AML-193 (cell line): ENCODE data around the gene LIMS2.

Experiments used
- DNase-seq, 2 experiments: peaks; one replicate each; lab custom pipeline; 2025; lab: John Stamatoyannopoulos, UW

LIMS2 gene

GRCh38 chr2:127646487-127647241, 28.7 kb downstream of the LIMS2 start:
- no peak for DNase-seq

DNA sequence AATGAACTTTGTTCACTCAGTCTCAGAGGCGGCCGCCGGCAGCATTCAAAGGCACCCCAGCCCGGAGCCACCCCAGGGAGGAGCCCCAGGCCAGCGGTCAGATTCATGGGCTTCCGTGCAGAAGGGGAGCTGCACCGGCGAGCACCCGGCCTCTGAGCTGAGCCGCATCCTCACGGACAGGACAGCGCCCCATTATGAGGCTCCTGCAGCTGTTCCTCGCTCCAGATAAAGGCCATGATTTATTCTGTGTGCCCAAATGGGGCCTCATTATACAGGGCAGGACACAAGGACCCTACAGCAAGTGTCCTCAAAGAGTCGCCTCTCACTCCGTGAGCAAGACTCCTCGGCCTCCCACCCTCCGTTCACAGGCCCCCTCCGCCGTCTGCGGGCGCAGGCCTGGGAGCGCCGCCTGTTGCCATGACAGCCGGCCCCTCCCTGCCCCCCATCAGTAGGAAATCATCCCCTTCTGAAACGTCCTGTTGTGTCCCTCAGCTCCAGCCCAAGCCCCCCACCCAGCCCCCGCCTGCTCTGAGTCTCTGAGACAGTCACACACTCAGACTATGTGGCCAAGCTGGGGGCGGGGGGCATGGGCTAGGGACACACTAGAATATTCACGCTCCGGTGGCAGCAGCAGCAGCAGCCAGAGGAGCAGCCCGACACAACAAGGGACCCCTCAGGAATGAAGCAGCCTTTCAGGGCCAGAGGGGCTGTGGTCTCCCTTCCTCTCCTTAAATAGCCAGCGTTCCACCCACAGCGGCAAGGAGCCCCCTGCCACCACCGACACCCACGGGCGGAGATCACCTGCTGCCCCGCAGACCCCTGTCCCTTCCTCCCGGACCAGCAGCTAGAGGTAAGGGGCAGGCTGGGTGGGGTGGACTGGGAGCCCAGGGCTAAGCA, 29.7 kb downstream of the LIMS2 start, which contains the start of gene GPR17:
GPR17 (plus strand) TSS at position 759 of the 897 bp plus-strand sequence. CDS start 4,583 bp downstream, outside the sequence.
- DNase-seq = no peak

DNA sequence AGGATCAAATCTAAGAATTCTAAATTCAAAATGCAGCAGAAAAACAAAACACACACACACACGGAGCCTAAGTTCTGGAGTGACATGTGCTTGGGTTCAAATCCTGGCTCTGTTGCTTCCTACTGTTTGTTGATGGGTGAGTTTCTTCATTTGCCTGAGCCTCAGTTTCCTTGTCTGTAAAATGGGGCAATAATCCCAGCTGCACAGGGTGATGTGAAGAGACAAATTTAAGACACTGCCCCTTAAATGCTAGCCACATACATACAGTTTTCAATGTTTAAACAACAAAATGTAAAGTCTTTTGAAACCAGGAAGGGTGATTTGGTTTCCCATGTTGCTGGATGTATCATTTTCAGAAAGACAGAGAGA, 30.3 kb downstream of the LIMS2 start:
- no peak for DNase-seq

- no peak for DNase-seq
These were observed 31.0 kb downstream of the LIMS2 start for GRCh38 chr2:127644066-127645025.

- DNase-seq = no peak
These were observed 31.8 kb downstream of the LIMS2 start for GRCh38 chr2:127643439-127644065.

DNA sequence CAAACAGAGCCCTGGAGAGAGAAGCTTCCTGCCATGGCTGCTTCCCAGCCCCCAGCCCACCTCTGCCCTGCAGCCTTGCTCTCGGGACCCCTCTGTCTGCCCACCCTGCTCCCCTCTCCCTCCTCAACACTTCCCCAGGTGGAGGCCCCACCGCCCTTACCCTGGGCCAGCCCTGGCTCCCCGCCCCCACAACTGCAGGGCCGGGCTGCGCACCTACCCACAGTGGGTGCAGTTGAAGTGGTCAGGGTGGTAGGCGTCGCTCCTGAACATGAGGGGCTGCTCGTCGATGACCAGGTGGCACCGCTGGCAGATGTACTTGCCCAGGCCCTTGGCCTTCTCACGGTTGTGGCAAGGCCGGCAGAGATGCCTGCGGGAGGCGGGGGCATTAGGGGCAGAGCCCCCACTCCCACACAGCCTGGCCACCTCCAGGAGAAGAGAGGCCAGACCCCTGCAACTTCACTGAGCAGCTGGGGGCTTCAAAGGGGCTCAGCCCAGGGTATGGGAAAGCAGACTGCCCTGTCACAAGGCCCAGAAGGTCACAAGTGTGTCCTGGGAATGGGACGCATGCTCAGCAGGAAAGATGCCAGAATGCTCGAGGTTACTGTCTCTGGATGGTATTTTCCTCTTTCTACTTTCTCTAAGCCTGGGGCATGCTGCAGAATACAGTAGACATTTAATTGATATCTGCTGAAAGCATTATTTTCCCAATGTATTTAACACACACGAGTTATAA, 32.5 kb downstream of the LIMS2 start:
- DNase-seq = no peak

GRCh38 chr2:127641846-127642507, 33.4 kb downstream of the LIMS2 start:
- no peak for DNase-seq

DNA sequence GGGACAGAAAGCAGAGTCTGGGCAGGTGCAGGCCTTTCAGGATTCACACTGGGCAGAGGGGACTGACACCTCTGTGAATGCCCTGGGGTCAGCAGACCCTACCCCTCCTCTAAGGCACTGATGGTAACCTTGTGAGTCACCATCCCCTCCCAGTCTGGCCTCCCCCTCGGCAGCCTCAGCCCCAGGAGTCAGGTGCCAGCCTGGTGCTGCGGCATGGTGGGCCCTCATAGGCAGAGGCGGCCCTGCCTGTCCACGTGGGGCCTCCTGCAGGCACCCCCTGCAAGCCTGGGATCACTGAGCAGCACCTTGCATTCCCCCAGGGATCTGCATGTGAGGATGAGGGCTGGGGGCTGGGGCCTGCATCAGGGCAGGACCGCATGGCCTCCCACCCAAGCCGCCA, 34.2 kb downstream of the LIMS2 start:
- DNase-seq = no peak

GRCh38 chr2:127640082-127641072, 35.0 kb downstream of the LIMS2 start:
- no peak for DNase-seq

GRCh38 chr2:127639111-127639474, 36.2 kb downstream of the LIMS2 start:
- DNase-seq = no peak

GRCh38 chr2:127638361-127639110, 36.8 kb downstream of the LIMS2 start:
- DNase-seq = no peak

DNA sequence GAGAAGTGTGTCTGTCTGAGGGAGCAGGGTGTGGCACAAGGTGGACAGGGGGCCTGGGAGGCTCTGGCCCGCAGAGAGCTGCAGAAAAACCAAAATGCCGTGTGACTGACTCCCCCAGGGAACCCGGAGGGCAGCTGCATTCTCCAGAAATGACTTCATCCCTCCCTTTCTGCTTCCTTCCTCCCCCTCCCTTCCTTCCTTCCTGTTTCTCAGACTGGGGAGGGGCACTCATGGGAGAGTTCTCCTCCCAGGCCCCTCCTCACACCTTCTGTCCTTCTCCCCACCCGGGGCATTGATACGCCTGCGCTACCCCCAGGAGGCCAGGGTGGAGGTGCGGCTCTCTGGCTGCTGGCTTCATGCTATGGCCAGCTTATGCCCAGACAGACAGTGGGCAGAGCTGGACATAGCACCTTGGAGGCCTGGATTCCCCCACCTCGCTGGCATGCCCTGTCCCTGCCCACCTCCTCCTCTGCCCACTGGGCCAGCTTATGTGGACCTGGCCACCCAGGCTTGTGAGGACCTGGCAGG, 37.5 kb downstream of the LIMS2 start:
- peak; percentile 7 to 13 for DNase-seq

GRCh38 chr2:127637236-127637630, 38.1 kb downstream of the LIMS2 start:
- no peak for DNase-seq

- DNase-seq = no peak
These were observed 38.8 kb downstream of the LIMS2 start for GRCh38 chr2:127636248-127637235.

DNA sequence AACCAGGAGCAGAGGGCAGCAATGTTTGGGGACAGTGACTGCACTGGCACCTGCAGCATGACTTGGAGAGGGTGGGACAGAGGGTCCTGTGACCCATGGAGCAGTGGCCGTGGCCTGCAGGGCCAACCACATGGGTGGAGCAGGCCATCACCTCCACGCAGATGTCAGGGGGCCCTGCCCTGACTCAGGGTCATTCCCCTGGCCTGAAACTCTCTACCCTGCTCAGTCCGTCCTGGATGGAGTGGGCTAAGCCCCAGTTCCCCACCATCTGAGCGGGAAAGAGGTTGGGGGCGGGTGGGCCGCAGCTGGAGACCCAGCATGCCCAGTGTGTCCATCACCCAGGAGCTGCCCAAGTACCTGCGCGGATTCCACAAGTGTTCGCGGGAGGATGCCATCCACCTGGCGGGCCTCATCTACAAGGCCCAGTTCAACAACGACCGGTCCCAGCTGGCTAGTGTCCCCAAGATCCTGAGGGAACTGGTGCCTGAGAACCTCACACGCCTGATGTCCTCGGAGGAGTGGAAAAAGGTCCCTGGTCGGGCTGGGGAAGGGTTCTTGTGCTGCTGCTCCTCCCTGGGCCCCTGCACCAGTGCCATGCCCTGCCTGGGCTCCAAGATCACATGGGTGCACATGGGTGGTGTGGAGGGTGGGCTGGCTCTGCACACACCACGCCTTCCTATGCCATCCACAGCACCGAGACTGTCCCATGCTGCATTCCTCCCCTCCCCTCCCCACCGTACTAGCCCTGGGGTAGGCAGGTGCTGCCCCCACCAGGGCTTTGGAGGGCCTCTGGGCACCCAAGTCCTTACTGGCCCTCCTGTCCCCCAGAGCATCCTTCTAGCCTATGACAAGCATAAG, 39.7 kb downstream of the LIMS2 start:
- DNase-seq = no peak
